Smooth muscle cell (in vitro differentiated cells): ENCODE data around the gene PIK3R3. TPM values are rescaled to one million over a fixed set of nuclear protein-coding genes. Genes with fewer than 3 reads are reported as not detected.
A peak's percentile ranks its signal among the peaks of the same experiment; 100 is the strongest.

Experiments used
- DNase-seq: peaks from one replicate; lab custom pipeline; 2025; ENCODE audit not compliant: unreplicated experiment; lab: John Stamatoyannopoulos, UW
- H2AFZ ChIP-seq: fragments of 200-600 bp; sonication (generic); 2 replicates; pipeline ENCODE4 v1.6.0; 2016; ENCODE audit warnings: antibody characterized with exemption, low read depth, mild to moderate bottlenecking
- H3F3A ChIP-seq: fragments of 200-600 bp; sonication (generic); 2 replicates; pipeline ENCODE4 v1.6.0; 2017; ENCODE audit warnings: antibody characterized with exemption, low read depth
- H3K27ac ChIP-seq: fragments of 200-600 bp; sonication (generic); 2 replicates; pipeline ENCODE4 v1.5.1; 2016; ENCODE audit warnings: low read depth, mild to moderate bottlenecking
- H3K27me3 ChIP-seq: fragments of 200-600 bp; sonication (generic); 2 replicates; pipeline ENCODE4 v1.6.1; 2016; ENCODE audit warnings: low read depth, mild to moderate bottlenecking
- H3K36me3 ChIP-seq: fragments of 200-600 bp; sonication (generic); 2 replicates; pipeline ENCODE4 v1.5.1; 2016; ENCODE audit warnings: low read depth
- H3K4me1 ChIP-seq: fragments of 200-600 bp; sonication (generic); 2 replicates; pipeline ENCODE4 v1.5.1; 2016; ENCODE audit warnings: low read depth
- H3K4me2 ChIP-seq: fragments of 200-600 bp; sonication (generic); 2 replicates; pipeline ENCODE4 v1.6.0; 2016; ENCODE audit warnings: mild to moderate bottlenecking
- H3K4me3 ChIP-seq: fragments of 200-600 bp; sonication (generic); 2 replicates; pipeline ENCODE4 v1.5.1; 2016; ENCODE audit warnings: mild to moderate bottlenecking
- H3K79me2 ChIP-seq: fragments of 200-600 bp; sonication (generic); 2 replicates; pipeline ENCODE4 v1.6.0; 2016; ENCODE audit warnings: low read depth, mild to moderate bottlenecking
- H3K9ac ChIP-seq: fragments of 200-600 bp; sonication (generic); 2 replicates; pipeline ENCODE4 v1.6.0; 2016; ENCODE audit warnings: low read depth
- H3K9me3 ChIP-seq: fragments of 200-600 bp; sonication (generic); replicated peaks from 2 replicates; pipeline ENCODE4 v1.5.1; 2016; ENCODE audit warnings: low read depth
- H4K20me1 ChIP-seq: fragments of 200-600 bp; sonication (generic); 2 replicates; pipeline ENCODE4 v1.6.0; 2016; ENCODE audit warnings: low read depth
- CTCF ChIP-seq: fragments of 200-600 bp; sonication (generic); IDR thresholded peaks from 2 replicates; pipeline ENCODE4 v1.5.1; 2017; ENCODE audit warnings: borderline replicate concordance, mild to moderate bottlenecking, antibody characterized with exemption; ENCODE audit not compliant: insufficient read depth, poor library complexity, severe bottlenecking
- WGBS: methylation state at CpG from one replicate; pipeline ENCODE4 v1.1.7; 2016; ENCODE audit warnings: low lambda C conversion rate; 5-methylcytosine and 5-hydroxymethylcytosine counted together
- polyA plus RNA-seq: library from polyadenylated mRNA; unstranded; fragments of >200 nt; fragmentation: Nextera tagmentation; extraction: Ambion mirVana; gene quantifications from 2 replicates; pipeline ENCODE4 v1.2.1, GENCODE V29; 2016
- total RNA-seq: library from RNA; depleted of rRNA; stranded (reverse); fragments of >200 nt; gene quantifications from 2 replicates; pipeline ENCODE4 v1.2.3, GENCODE V29; 2014

Gene PIK3R3
- total and polyA plus RNA-seq, 2 experiments from 2014 or later: 3.7 to 5.6 TPM

DNA sequence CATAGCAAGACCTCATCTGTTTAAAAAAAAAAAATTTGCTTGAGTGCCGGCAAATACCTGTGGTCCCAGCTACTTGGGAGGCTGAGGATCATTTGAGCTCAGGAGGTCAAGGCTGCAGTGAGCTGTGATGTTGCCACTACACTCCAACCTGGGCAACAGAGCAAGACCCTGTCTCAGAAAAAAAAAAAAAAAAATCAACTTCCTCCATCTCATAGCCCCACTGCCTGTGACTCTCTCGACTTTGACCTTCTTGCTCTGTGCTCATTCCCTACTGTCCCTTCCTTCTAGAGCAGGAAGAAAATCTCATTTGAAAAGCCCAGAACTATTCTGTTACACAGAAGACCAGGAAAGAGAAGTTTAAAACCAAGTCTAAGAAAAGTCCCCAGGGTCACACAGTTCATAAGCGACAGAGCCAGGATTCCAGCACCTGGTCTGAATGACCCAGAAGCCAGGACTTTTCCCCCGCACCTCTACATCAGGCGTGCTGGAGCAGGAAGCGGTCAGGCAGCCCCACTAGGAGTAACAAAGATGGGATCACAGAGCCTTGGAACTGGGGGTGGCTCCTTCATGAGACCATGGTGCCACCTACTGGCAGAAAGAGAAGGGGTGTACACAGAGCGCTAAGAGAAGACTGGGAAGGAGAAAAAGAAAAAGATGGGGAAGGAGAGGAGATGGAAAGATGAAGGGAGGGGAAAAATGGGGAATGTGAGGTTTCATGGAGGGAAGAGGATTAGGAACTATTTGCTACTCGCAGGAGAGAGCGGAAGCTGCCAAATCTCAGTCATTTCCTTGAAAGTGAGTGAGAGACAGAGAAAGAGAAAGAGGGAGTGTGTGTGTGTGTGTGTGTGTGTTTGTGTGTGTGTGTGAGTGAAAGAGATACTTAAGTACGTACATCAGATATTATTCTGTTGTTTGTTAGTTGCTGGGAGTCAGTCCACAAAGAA is 47.0 kb upstream of the PIK3R3 start:
- 17% methylated on average over 10 of the region's 10 CpGs for WGBS

GRCh38 chr1:46176211-46176865 is 43.9 kb upstream of the PIK3R3 start, which contains the start of gene P3R3URF:
TSS of gene P3R3URF (minus strand) at chr1:46176488. CDS start at chr1:46176471, 17 bp downstream.
- Histone ChIP-seq H3K4me1 (peaks cover 13% of the 10 kb centered on the region), H3K27me3 (no peaks in the 10 kb centered on the region), H4K20me1 (no peaks in the 10 kb centered on the region), H3K79me2 (no peaks in the 10 kb centered on the region), H3K4me3 (no peak within 1 kb of the TSS), H3F3A (no peaks in the 10 kb centered on the region), H3K9me3 (no peaks in the 10 kb centered on the region), H3K36me3 (no peaks in the 10 kb centered on the region), H3K4me2 (peak within 1 kb of the TSS; percentile 71), H3K9ac (no peak within 1 kb of the TSS), H2AFZ (no peak within 1 kb of the TSS), H3K27ac (peak within 1 kb of the TSS; percentile 86)
- TF ChIP-seq CTCF: no peak
- 89% methylated on average over 13 of the region's 13 CpGs for WGBS
- no peak for DNase-seq

More for the DNA sequence above, 47.0 kb upstream of the PIK3R3 start:
- peak overlapping the region; percentile 42 for H2AFZ ChIP-seq
- no peak overlapping the region for H3K9ac ChIP-seq
- H3K27me3 ChIP-seq: no peaks in the 10 kb centered on the region
- H3K4me3 ChIP-seq: no peak overlapping the region
- peak; percentile 20 for DNase-seq
- no peak overlapping the region for H3K27ac ChIP-seq
- H3K4me1 ChIP-seq: peaks cover 7% of the 10 kb centered on the region
- no peaks in the 10 kb centered on the region for H3K36me3 ChIP-seq
- peak; percentile 85 for TF ChIP-seq CTCF
- H3K4me2 ChIP-seq: peak overlapping the region; percentile 68
- no peaks in the 10 kb centered on the region for H3K79me2 ChIP-seq
- peaks cover 19% of the 10 kb centered on the region for H3F3A ChIP-seq
- no peaks in the 10 kb centered on the region for H3K9me3 ChIP-seq
- H4K20me1 ChIP-seq: no peaks in the 10 kb centered on the region

DNA sequence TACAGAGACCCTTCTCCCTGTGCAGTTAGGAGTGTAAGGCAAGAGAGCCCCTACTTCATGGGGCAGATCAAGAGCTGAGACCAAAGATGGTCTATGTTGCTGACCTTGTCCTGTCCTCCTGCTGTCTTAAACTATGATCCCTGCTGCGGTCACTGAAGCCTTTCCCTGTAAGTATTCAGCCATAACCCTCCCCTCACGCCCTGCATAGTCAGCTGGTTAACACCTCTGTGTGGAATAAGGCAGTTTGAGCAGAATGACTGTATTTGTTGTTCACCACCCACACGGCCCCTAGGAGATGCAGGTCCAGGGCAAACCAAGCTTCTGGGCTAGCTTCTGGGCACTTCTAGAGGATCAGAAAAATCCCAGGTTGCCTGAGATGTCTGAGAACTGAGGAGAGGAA is 42.8 kb upstream of the PIK3R3 start:
- H3K9ac ChIP-seq: no peak overlapping the region

More for the DNA sequence above, 42.8 kb upstream of the PIK3R3 start:
- Histone ChIP-seq H2AFZ (no peak overlapping the region), H3F3A (no peaks in the 10 kb centered on the region), H3K9me3 (no peaks in the 10 kb centered on the region), H3K36me3 (no peaks in the 10 kb centered on the region), H3K27me3 (no peaks in the 10 kb centered on the region), H3K79me2 (no peaks in the 10 kb centered on the region), H4K20me1 (no peaks in the 10 kb centered on the region), H3K27ac (peak overlapping the region; percentile 86), H3K4me2 (peak overlapping the region; percentile 71), H3K4me1 (peaks cover 13% of the 10 kb centered on the region), H3K4me3 (no peak overlapping the region)
- no peak for TF ChIP-seq CTCF
- WGBS: 47% methylated on average over 3 of the region's 3 CpGs
- no peak for DNase-seq
